SH-SY5Y (cell line): ENCODE measurements around the gene ZNF680.

Experiments
- GATA2 ChIP-seq: IDR thresholded peaks from 2 replicates; pipeline ENCODE4 v1.6.1; 2011; ENCODE audit warnings: mild to moderate bottlenecking, low read depth, low read length
- GATA3 ChIP-seq: IDR thresholded peaks from 2 replicates; pipeline ENCODE4 v1.6.1; 2011; ENCODE audit warnings: low read depth, mild to moderate bottlenecking, low read length, moderate library complexity

The ZNF680 gene

DNA sequence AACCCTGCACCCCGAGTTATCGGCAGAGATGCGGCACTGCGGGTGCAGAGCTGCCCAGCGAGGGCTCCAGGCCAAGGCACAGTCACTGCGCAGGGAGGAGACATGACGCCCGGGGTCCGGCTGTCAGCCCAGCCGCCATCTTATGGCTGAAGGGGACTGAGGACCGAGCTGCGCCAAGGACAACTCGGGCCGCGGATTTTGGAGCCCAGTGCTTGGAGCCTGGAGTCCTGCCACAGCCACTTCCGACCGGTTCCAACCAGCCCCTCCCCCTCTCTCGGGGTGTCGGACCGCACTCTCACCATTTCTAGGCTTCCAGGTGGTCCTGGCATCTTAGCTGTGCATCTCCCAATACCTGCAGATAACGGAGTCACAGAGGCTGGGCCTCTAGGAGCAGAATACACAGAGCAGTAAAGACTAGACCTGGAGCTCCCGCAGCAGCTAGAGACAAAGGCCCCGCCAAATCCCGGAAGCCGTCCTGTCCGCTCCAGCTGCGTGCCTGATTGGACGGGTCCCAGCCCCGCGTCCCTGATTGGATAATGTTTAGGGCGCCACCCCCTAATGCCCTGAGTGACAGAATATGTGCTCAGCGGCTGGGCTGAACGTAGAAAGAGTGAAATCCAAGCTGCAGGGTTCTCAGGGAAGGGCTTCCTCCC, at the start of gene ZNF680:
ZNF680 (minus strand) TSS at position 446 of the 653 bp plus-strand sequence; CDS start at position 329, 117 bp downstream.
- TF ChIP-seq GATA3 (no peak), GATA2 (peak; percentile 38; the same call in 1 of the 2 replicates)

DNA sequence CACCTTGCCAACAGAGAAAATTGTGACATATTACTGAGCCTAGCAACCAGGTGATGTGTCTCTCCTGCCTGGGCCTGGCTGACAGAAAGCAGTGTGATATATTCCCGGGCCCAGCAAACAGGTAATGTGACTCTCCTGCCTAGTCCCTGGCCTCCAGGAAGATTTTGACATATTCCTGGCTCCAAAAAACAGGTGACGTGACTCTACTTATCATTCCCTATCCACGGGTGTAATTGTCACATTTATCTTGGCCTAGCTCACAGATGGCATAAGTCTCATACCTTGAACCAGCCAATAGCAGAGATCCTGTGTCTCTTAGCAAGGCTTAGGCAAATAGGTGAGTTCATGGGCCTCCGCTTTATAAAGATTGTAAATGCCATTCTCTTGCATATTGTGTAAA, 49.6 kb upstream of the ZNF680 start:
- TF ChIP-seq GATA3, result no peak
- TF ChIP-seq GATA2, result no peak

DNA sequence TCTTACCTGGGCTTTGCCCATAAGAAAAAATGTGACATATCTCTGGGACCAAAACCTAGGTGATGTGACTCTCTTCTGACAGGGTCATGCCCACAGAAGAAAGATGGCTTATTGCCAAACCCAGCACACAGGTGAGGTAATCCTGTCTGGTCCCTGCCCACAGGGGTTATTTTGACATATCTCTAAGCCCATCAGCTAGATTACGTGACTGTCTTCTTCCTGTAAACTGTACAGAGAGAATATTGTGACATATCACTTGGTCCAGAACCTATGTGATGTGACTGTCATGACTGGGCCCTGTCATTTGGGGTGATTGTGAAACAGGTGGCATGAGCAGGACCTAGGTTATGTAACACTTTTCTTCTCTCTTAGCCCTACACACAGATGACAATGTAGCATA, 48.8 kb upstream of the ZNF680 start:
- TF ChIP-seq GATA2 (no peak), GATA3 (no peak)

DNA sequence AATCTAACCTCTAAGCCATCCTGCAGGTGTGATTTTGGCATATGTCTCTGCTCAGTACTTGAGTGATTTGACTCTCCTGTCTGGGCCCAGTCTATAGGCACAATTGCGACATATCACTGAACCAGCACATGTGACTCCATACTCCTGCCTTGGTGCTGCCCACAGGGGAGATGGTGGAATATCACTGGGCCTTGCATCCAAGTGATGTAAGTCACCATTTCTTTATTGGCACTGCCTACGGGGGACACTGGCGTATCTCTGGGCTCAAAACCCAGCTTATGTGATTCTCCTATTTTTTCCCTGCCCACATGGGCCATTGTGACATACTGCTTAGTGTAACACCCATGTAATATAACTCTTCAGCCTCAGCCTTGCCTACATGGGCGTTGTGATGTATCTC, 48.1 kb upstream of the ZNF680 start:
- no peak for TF ChIP-seq GATA3

DNA sequence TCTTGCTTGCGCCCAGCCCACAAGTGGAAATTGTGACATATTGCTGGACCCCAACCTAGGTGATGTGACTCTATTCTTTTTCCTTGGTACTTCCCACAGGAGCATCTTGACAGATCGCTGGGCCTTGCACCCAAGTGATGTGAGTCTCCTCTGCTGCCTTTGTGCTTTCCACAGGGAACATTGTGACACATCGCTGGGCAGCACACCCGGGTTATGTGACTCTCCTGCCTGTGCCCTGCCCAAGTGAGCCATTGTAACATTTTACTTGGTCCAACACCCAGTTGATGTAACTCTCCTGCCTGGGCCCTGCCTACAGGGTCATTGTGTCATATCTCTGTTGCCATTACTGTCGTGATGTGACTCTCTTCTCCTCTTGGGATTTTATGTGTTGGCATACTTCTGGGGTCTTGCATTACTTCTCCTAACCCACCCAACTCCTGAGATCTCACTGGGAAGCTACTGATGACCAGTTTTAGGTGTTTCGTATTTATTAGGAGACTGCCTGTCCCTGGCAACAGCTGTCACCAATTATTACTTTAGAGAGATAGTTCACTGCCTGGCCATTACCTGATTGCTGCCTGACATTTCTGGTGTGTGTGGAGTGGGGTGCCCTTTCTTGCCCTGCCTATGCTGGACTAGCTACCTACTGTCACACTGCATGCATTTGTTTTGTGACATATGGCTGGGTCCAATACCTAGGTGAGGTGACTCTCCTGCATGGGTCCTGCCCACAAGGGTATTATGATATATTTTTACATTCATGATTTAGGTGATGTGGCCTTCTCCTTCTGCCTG, 45.4 kb upstream of the ZNF680 start:
- TF ChIP-seq GATA3 (no peak), GATA2 (no peak)

DNA sequence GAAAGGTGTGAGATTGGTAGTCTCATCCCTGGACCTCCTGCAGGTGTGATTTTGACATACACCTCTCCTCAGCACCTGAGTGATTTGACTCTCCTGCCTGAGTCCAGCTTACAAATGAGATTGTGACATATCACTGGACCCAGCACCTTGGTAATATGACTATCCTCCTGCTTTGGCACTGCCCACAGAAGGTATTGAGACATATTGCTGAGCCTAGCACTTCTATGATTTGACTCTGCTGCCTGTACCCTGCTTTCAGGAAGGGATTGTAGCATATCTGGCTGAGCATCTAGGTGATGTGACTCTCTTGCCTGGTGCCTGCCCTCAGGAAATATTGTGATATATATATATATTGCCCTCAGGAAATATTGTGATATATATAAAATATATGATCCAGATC, 43.5 kb upstream of the ZNF680 start:
- no peak for TF ChIP-seq GATA2
- TF ChIP-seq GATA3, result no peak

DNA sequence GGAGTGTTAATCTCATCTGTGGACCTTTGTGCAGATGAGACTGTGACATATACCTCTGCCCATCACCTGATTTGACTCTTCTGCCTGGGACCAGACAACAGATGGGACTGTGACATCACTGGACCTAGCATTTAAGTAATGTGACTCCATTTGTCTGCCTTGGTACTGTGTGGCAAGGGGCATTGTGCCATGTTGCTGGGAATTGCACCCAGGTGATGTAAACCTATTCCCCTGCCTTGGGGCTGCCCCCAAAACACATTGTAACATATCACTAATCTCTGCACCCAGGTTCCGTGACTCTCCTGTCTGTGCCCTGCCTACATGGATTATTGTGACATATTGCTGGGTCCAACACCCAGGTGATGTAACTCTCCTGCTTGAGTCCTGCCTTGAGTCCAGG, 40.4 kb upstream of the ZNF680 start:
- TF ChIP-seq GATA2, result no peak
- no peak for TF ChIP-seq GATA3

DNA sequence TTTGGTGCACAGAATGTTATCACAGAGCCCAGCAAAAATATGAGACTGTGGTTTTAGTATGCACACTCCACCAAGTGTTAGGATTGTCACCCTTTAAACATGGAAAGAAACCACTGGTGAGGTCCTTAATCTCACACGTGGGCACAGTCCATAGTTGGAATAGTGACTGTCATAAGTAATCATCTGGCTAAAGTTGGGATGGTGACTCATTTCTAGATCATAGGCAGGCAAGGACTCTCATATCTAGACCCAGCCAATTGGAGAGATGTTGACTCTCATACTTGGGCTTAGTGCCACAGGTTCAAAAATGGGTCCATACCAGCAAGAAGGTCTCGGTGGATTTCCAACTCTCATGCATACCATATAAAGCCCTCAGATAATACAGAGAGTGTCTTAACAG, 39.6 kb upstream of the ZNF680 start:
- TF ChIP-seq GATA3 (no peak), GATA2 (no peak)

DNA sequence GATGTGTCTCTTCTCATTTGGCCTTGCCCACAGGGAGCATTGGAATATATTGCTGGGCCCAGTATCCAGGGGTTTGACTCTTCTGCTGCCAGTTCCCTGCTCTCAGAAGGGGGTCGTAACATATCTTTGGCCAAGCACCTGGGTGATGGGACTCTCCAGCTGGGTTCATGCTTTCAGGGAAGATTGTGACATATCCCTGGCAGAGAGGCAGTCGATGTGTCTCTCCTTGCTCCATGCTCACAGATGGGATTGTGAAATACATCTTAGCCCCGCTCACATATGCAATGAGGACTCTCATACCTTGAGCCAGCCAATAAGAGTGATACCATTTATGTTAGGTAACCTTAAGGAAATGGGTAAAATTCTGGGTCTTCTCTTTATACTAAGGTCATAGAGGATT, 39.2 kb upstream of the ZNF680 start:
- TF ChIP-seq GATA3, result no peak
- TF ChIP-seq GATA2, result no peak

DNA sequence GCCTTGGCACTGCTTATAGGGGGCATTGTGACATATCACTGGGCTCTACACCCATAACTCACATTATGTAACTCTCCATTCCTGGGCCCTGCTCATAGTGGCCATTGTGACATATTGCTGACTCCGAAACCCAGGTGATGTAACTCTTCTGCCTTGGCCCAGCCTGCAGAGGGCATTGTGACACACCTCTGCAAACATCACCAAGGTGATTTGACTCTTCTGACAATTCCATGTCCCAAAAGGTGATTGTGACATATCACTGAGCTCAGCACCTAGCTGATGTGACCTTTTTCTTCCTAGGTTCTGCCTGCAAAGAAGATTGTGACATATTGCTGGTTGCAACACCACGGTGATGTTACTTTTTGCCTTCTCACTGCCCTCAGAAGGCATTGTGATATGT, 36.5 kb upstream of the ZNF680 start:
- TF ChIP-seq GATA3 (no peak), GATA2 (no peak)

DNA sequence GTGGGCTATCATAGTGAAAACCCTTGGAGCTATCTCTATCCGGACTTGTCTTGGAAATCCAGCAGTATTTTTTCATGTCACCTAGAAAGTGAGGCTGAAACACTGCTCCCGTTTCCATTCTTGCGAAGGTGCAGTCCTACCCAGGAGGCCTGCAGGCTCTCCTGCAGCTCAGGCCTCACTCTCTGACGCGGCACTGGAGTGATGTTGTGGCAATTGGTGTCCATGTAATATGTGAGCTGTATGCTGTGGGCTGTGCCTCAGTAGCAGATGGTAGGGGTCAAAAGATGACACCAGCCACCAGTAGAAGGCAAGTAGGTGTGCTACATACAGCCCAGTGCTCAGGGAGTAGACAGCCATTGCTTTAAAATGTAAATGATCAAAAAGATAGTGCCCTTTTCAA, 28.1 kb upstream of the ZNF680 start:
- TF ChIP-seq GATA3 (no peak), GATA2 (no peak)

DNA sequence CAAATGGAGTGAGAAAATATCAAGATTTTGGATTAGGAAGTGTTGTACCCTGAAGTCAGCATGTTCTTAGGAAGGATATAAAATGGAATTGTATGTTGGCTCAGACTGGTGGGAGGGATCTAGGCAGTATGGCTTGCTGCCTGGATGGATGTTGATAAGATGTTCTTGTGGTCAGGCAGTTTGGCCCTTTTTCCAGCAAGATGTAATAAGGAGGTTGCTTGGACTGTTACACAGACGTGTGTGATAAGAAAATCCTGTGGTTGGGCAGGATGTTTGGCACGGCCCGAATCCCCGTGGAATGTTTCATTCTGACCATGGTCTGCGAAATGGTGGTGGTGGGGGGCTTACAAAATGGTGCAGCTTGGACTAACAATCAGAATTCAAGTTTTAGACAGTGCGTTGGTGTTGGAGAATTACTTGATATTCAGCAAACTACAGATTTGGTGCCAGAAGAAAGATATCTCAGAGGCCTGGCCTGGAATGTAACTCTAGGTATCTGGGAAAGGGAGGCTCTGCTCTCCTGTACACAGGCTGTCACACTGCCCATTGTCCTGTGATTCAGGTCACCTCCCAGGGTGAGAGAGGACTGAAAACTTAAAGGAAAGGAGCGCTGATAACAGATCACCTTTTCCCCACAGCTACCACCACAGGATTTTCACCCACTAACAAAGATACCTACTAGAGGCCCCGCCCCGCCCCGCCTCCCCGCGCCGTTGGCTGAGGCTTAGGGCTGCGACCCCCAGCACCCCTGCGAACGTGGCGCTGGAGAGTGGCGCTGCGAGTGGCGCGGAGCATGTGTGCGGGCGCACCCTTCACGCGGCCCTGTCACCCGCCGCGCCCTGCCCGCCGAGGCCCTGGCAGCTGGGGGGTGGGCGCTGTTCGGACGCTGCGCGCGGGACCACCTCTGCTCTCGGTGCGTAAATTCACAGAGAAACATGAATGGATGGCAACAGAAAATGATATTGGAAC, 19.3 kb upstream of the ZNF680 start:
- no peak for TF ChIP-seq GATA2
- TF ChIP-seq GATA3, result no peak

DNA sequence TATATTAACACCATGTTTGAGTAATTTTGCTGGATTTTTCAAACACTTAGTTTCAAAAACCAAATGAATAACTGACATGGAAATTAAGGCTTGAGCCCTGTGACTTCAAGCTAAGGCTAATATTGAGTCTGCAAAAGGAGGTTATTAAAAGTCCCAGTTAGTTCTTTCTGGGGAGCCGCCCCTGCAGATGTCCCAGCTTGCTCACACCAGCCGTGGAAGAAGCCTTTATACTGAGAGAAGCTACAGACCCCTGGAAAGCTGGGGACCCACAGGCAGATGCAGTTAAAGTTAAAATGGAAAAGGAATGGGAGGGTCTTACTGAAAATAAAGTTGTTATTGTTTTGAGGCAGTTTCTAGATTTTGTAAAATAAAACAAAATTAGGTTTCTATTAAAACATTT, 18.5 kb upstream of the ZNF680 start:
- no peak for TF ChIP-seq GATA3
- TF ChIP-seq GATA2, result no peak

DNA sequence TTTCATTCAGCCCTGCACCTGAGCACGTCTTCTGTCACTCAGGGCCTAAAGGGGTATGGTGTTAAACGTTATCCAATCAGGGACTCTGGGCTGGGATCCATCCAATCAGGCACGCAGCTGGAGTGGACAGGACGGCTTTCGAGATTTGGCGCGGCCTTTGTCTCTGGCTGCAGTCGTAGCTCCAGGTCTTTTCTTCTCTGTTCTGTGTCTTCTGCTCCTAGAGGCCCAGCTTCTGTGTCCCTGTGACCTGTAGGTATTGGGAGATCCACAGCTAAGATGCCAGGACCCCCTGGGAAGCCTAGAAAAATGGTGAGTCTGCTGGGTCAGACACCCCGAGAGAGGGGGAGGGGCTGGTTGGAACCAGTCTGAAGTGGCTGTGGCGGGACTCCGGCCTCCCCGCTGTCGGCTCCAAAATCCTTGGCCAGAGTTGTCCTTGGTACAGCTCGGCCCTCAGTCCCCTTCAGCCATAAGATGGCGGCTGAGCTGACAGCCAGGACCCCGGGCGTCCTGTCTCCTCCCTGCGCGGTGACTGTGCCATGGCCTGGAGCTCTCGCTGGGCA, 11.7 kb upstream of the ZNF680 start:
- TF ChIP-seq GATA3, result no peak
- TF ChIP-seq GATA2, result no peak
